AG04450 (cell line): ENCODE results near the gene RCAN1. TPM values are rescaled to one million over a fixed set of nuclear protein-coding genes. Genes with fewer than 3 reads are reported as not detected.
"Not testable (repeated sequence)": the region's sequence is repeated elsewhere in the genome, so short reads cannot be mapped to it uniquely, and the experiment has no call there.

ENCODE experiments used
- CTCF ChIA-PET: fragments of 300-600, 350-600 bp; formaldehyde crosslinking; extraction: SDS; loops from one replicate; lab custom pipeline; 2022; ENCODE audit warnings: antibody characterized with exemption, inconsistent platforms; lab: Charles Lee
- POLR2A ChIA-PET: fragments of 350-600 bp; formaldehyde crosslinking; extraction: SDS; loops from one replicate; lab custom pipeline; 2021; ENCODE audit warnings: antibody characterized with exemption, inconsistent platforms; lab: Yijun Ruan, JAX
- DNase-seq: peaks from one replicate; pipeline ENCODE4 v3.0.0-alpha.2; 2011; ENCODE audit warnings: low read depth, low spot score
- H3K27ac ChIP-seq: one replicate; pipeline ENCODE4 v1.5.1; 2012; ENCODE audit warnings: low read depth, low read length, control low read depth
- H3K27me3 ChIP-seq: one replicate; pipeline ENCODE4 v1.6.0; 2012; ENCODE audit warnings: low read length; ENCODE audit not compliant: control insufficient read depth, insufficient read depth
- H3K4me3 ChIP-seq: 2 replicates; pipeline ENCODE4 v1.5.1; 2011; ENCODE audit warnings: mild to moderate bottlenecking, low read depth, low read length, control low read depth
- H3K9me3 ChIP-seq: 2 replicates; pipeline ENCODE4 v1.5.1; 2012; ENCODE audit warnings: low read length; ENCODE audit not compliant: control insufficient read depth, insufficient read depth
- CTCF ChIP-seq: IDR thresholded peaks from 2 replicates; pipeline ENCODE4 v1.5.1; 2011; ENCODE audit warnings: low read depth, low read length, control low read depth, inconsistent platforms
- polyA plus RNA-seq: library from polyadenylated mRNA; depleted of rRNA; stranded (reverse); fragments of >200 nt; gene quantifications from 2 replicates; pipeline ENCODE4 v1.2.3, GENCODE V29; 2011

RCAN1 gene
- polyA plus RNA-seq, 1 experiment, result 50.6 TPM

GRCh38 chr21:34559089-34559631 is 55.8 kb downstream of the RCAN1 start:
- ChIA-PET CTCF (interaction anchor here (0.6 kb wide), 1 partner anchor 44 kb away, joined by 4 read pairs; no protein-coding TSS in a partner anchor), POLR2A (interaction anchor here (1.5 kb wide), 1 partner anchor 32 kb away, joined by 3 read pairs; no protein-coding TSS in a partner anchor)
- Histone ChIP-seq H3K4me3 (no peak overlapping the region), H3K27me3 (no peaks in the 10 kb centered on the region), H3K9me3 (peaks cover 2% of the 10 kb centered on the region; the same call in 1 of the 2 replicates), H3K27ac (no peak overlapping the region)
- TF ChIP-seq CTCF, result no peak
- no peak for DNase-seq

DNA sequence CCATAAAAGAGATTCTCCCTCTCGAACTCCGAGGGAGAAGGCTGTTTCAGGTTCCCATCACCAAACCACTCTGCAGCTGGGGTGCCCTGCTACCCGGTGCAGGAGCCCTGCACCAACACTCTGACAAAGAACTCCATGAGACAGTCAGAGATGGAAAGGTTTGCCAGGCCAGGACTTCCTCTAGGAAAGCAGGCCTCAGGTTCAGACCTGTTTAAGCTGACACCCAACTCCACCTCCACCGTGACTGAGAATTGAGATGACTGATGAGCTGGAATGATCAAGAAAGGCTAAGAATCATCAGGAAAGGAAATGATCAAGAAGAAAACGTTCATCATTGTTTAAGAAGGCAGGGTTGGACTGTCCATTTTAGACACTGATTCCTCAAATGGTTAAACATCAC is 56.7 kb downstream of the RCAN1 start:
- DNase-seq, result no peak
- ChIA-PET POLR2A (interaction anchor here (1.5 kb wide), 1 partner anchor 31 kb away, joined by 3 read pairs; no protein-coding TSS in a partner anchor), CTCF (interaction anchor here (0.5 kb wide), 1 partner anchor 1830 kb away, joined by 3 read pairs; no protein-coding TSS in a partner anchor)
- Histone ChIP-seq H3K27ac (no peak overlapping the region), H3K27me3 (no peaks in the 10 kb centered on the region), H3K9me3 (peaks cover 2% of the 10 kb centered on the region; the same call in 1 of the 2 replicates), H3K4me3 (no peak overlapping the region)
- no peak for TF ChIP-seq CTCF

GRCh38 chr21:34557261-34557660 is 57.7 kb downstream of the RCAN1 start:
- H3K9me3 ChIP-seq, result peaks cover 2% of the 10 kb centered on the region; the same call in 1 of the 2 replicates
- POLR2A ChIA-PET, result no interaction called here

GRCh38 chr21:34554670-34555069 is 60.2 kb downstream of the RCAN1 start:
- CTCF ChIA-PET, result interaction anchor here (1.0 kb wide), 1 partner anchor 48 kb away, joined by 3 read pairs; no protein-coding TSS in a partner anchor
- H3K4me3 ChIP-seq, H3K27me3 ChIP-seq, POLR2A ChIA-PET, H3K9me3 ChIP-seq, H3K27ac ChIP-seq, DNase-seq: not testable (repeated sequence)

More at GRCh38 chr21:34557261-34557660, 57.7 kb downstream of the RCAN1 start:
- Histone ChIP-seq H3K27me3 (no peaks in the 10 kb centered on the region), H3K27ac (no peak overlapping the region), H3K4me3 (no peak overlapping the region)
- no peak for DNase-seq
- TF ChIP-seq CTCF, result no peak
- CTCF ChIA-PET, result no interaction called here

DNA sequence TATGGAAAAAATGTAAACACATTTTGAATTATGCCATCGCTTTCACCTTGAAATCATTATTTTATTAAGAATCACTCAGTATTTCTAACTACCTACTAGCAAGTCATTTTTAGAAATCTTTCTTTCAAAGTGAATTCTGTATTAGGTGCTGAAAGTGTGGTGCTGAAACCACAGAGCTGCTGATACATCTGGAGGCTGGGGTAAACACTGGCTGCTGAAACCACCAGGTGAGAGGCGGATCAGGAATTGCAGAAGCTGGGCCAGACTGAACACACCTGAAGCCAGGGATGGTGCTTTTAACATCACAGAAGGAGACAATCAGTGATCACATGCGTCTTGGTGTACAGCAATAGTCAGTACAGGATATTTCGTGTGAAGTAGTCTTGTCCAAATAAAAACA is 60.7 kb downstream of the RCAN1 start:
- H3K27ac ChIP-seq, result peak overlapping the region; percentile 13
- CTCF ChIA-PET, result interaction anchor here (1.0 kb wide), 1 partner anchor 49 kb away, joined by 3 read pairs; no protein-coding TSS in a partner anchor
- DNase-seq, result no peak
- POLR2A ChIA-PET, result interaction anchor here (1.2 to 2.2 kb wide), 2 partner anchors 28 to 29 kb away, joined by 4 to 15 read pairs; no protein-coding TSS in a partner anchor
- peaks cover 2% of the 10 kb centered on the region; the same call in 1 of the 2 replicates for H3K9me3 ChIP-seq
- H3K4me3 ChIP-seq, result no peak overlapping the region
- TF ChIP-seq CTCF, result no peak
- no peaks in the 10 kb centered on the region for H3K27me3 ChIP-seq
